C4-2B (cell line): ENCODE data around the gene FLNC.
A peak's percentile ranks its signal among the peaks of the same experiment; 100 is the strongest.

Experiments used
- H3K27ac ChIP-seq: fragments of 450-650 bp; 2 replicates; pipeline ENCODE4 v1.5.1; 2017
- ZFX ChIP-seq: fragments of 450-650 bp; IDR thresholded peaks from 2 replicates; pipeline ENCODE4 v1.6.1; 2017
- TF ChIP-seq, protein P1 (sequence below): fragments of 450-650 bp; conservative IDR thresholded peaks from 2 replicates; pipeline ENCODE4 v1.5.1; 2017; ENCODE audit warnings: mild to moderate bottlenecking

FLNC gene

GRCh38 chr7:128812514-128813168 lies 17.6 kb upstream of the FLNC start:
- TF ChIP-seq ZFX: no peak
- TF ChIP-seq, protein P1, sequence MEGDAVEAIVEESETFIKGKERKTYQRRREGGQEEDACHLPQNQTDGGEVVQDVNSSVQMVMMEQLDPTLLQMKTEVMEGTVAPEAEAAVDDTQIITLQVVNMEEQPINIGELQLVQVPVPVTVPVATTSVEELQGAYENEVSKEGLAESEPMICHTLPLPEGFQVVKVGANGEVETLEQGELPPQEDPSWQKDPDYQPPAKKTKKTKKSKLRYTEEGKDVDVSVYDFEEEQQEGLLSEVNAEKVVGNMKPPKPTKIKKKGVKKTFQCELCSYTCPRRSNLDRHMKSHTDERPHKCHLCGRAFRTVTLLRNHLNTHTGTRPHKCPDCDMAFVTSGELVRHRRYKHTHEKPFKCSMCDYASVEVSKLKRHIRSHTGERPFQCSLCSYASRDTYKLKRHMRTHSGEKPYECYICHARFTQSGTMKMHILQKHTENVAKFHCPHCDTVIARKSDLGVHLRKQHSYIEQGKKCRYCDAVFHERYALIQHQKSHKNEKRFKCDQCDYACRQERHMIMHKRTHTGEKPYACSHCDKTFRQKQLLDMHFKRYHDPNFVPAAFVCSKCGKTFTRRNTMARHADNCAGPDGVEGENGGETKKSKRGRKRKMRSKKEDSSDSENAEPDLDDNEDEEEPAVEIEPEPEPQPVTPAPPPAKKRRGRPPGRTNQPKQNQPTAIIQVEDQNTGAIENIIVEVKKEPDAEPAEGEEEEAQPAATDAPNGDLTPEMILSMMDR: no peak
- no peak overlapping the region for H3K27ac ChIP-seq

DNA sequence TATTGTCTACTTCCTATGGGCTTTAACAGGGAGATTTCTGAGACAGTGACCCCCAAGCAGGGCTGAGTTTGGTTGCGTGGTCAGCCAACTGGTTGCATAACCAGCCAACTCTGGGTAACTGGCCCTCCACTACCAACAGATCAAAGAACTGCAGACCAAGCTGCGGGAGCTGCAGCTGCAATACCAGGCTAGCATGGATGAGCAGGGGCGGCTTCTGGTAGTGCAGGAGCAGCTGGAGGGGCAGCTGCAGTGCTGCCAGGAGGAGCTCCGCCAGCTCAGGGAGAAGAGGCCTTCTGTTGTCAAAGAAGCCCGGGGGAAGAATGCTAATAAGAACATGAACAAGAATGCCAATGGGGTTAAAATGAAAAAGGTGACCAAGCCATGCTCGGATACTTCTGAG lies 15.7 kb upstream of the FLNC start:
- TF ChIP-seq ZFX: no peak
- TF ChIP-seq, protein P1: no peak
- no peak overlapping the region for H3K27ac ChIP-seq

DNA sequence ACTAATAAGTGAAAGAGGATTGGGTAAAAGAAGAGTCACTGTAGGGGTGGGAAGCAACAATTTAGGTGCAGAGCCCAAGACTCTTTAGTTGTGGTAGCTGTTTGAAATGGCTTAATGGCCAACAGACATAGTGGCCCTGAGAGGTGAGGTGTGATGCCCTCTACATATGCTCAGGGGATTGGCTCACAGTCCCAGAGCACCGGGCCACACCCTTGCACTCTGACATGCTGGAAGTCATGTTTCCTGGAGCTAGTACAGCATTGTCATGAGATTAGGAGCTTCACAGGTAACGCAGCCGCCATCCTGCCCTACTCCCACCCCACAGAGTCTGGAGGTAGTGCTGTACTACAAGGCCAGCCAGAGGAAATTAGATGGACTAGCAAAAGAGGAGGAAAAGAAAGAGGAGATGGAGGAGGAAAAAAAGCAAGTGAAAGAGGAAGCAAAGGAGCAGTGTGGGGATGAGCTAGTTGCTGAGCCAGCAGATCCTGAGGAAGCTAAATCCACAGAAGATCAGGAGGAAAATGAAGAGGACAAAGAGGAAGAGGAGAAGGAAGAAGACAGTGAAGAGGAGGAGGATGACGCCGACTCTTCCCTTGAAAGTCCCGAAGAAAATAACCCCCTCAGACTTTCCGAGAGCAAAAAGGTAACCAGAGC lies 14.8 kb upstream of the FLNC start:
- no peak overlapping the region for H3K27ac ChIP-seq
- no peak for TF ChIP-seq ZFX
- TF ChIP-seq, protein P1: no peak

GRCh38 chr7:128818694-128819093 lies 11.5 kb upstream of the FLNC start:
- TF ChIP-seq, protein P1: no peak
- TF ChIP-seq ZFX: no peak
- H3K27ac ChIP-seq: no peak overlapping the region

DNA sequence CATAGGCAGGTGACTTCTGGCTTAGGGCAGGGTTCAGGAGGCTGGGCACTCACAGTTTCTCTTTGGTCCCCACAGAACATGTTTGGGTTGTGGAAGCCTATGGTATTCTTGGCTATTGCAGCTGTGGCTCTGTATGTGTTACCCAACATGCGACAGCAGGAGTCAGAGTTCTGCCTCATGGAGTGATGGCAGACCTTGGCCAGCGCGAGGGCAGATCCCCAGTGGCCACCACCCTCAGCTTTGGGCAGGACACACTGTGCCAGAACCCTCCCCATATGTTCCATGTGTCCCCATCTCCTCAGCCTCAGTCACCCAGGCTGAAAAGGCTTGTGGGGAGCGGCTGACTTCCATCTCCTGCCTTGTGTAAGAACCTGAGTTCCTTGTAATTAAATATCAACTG lies 8.5 kb upstream of the FLNC start:
- H3K27ac ChIP-seq: no peak overlapping the region

DNA sequence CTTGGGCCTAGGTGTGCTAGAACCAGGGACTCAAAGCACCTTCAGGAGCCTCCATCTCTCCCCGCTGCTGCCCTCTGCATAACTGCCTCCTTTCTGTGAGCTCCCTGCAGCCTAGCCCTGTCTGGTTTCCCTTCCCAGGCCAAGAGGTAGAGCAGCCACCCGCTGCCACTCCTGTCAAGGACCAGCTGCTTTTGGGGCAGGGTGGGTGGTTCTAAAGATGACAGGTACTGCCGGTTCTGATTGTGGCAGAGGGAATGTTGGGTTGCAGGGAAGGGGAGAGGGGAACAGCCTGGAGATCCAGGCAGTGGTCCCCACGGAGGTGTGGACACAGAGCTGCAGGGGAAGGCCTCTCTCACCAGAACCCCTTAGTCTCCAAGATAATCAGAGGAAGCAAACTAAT lies 3.7 kb upstream of the FLNC start:
- no peak for TF ChIP-seq ZFX
- TF ChIP-seq, protein P1: no peak
- peak overlapping the region; percentile 35; the same call in 1 of the 2 replicates for H3K27ac ChIP-seq

More for the DNA sequence above, 8.5 kb upstream of the FLNC start:
- no peak for TF ChIP-seq ZFX
- TF ChIP-seq, protein P1: no peak

GRCh38 chr7:128826916-128827247 lies 3.3 kb upstream of the FLNC start:
- TF ChIP-seq ZFX: no peak
- TF ChIP-seq, protein P1: no peak

More at GRCh38 chr7:128826916-128827247, 3.3 kb upstream of the FLNC start:
- H3K27ac ChIP-seq: peak overlapping the region; percentile 35
